CD4-positive, CD25-positive, alpha-beta regulatory T cell (primary cell): ENCODE results near the gene BPIFA3. TPM values are rescaled to one million over a fixed set of nuclear protein-coding genes. Genes with fewer than 3 reads are reported as not detected.

Source experiments
- polyA plus RNA-seq, 4 donors: library from polyadenylated mRNA; unstranded; fragments of 300-500 nt; fragmentation: Illumina TruSeq; gene quantifications; one replicate each; pipeline ENCODE4 v1.2.3, GENCODE V29; 2021
- total RNA-seq: library from RNA; stranded (reverse); gene quantifications from one replicate; pipeline ENCODE4 v1.2.3, GENCODE V29; 2022

Gene BPIFA3
- total and polyA plus RNA-seq, 5 donors from 2014 or later = not detected

Other genes starting within 250 kb of the BPIFA3 start
- gene SUN5, start 212.9 kb upstream of the BPIFA3 start, total RNA-seq = not detected
- gene SUN5, start 212.9 kb upstream of the BPIFA3 start, polyA plus RNA-seq = not detected
- gene BPIFB2, start 209.6 kb upstream of the BPIFA3 start, total RNA-seq = not detected
- gene BPIFB2, start 209.6 kb upstream of the BPIFA3 start, polyA plus RNA-seq = not detected
- not detected for gene BPIFB6, start 185.7 kb upstream of the BPIFA3 start, total RNA-seq
- not detected for gene BPIFB6, start 185.7 kb upstream of the BPIFA3 start, polyA plus RNA-seq
- gene BPIFB3, start 163.4 kb upstream of the BPIFA3 start, total RNA-seq = not detected
- gene BPIFB3, start 163.4 kb upstream of the BPIFA3 start, polyA plus RNA-seq = not detected
- gene BPIFB4, start 137.7 kb upstream of the BPIFA3 start, total RNA-seq = not detected
- gene BPIFB4, start 137.7 kb upstream of the BPIFA3 start, polyA plus RNA-seq = not detected
- not detected for gene BPIFA2, start 49.2 kb upstream of the BPIFA3 start, total RNA-seq
- not detected for gene BPIFA2, start 49.2 kb upstream of the BPIFA3 start, polyA plus RNA-seq
- gene BPIFA1, start 18.6 kb downstream of the BPIFA3 start, total RNA-seq = not detected
- gene BPIFA1, start 18.6 kb downstream of the BPIFA3 start, polyA plus RNA-seq = not detected
- gene BPIFB1, start 65.9 kb downstream of the BPIFA3 start, total RNA-seq = not detected
- not detected for gene BPIFB1, start 65.9 kb downstream of the BPIFA3 start, polyA plus RNA-seq
- gene CDK5RAP1, start 184.2 kb downstream of the BPIFA3 start, total RNA-seq = 48.0 TPM
- gene CDK5RAP1, start 184.2 kb downstream of the BPIFA3 start, polyA plus RNA-seq = 10 to 100 TPM; 31.4 to 37.6 (median 34.6) TPM
- gene SNTA1, start 226.4 kb downstream of the BPIFA3 start, total RNA-seq = 6.2 TPM
- gene SNTA1, start 226.4 kb downstream of the BPIFA3 start, polyA plus RNA-seq = 1 to 10 TPM; 3.8 to 8.0 (median 4.9) TPM